Loucy (cell line): ENCODE data around the gene CAPN8.

Experiments used
- CTCF ChIP-seq: fragments of 200-600 bp; sonication (generic); conservative IDR thresholded peaks from 2 replicates; pipeline ENCODE4 v1.5.1; 2014; ENCODE audit warnings: mild to moderate bottlenecking, antibody characterized with exemption, low read length
- EZH2phosphoT487 ChIP-seq: fragments of 200-600 bp; IDR thresholded peaks from 2 replicates; pipeline ENCODE4 v1.6.1; 2018; ENCODE audit warnings: antibody characterized with exemption, mild to moderate bottlenecking, moderate library complexity, borderline replicate concordance

DNA sequence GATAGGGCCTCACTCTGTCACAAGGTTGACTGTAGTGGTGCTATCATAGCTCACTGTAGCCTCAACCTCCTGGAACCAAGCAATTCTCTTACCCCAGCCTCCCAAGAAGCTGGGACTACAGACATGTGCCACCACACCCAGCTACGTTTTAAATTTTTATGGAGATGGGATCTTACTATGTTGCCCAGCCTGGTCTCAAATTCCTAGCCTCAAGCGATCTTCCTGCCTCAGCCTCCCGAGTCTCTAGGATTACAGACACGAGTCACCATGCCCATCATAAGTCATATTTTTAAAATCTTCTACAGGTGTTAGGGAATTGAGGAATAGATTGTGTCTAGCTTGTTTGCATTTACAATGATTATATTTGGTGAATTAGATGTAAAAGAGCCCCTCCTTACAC lies 145.3 kb downstream of the CAPN8 start:
- TF ChIP-seq CTCF (no peak), EZH2phosphoT487 (no peak)
